ENCODE data around the gene TDRD7.

Gene TDRD7

GRCh38 chr9:97387936-97388684, 23.8 kb upstream of the TDRD7 start:
- DNase-seq (ENCODE audit: low read depth) = no peak

- no peak for DNase-seq (ENCODE audit: low read depth)
Measured at GRCh38 chr9:97388721-97389238, 23.1 kb upstream of the TDRD7 start.

- DNase-seq (ENCODE audit: low read depth) = no peak
Measured at GRCh38 chr9:97389249-97389648, 22.6 kb upstream of the TDRD7 start.

GRCh38 chr9:97390791-97391406, 21.0 kb upstream of the TDRD7 start:
- no peak for DNase-seq (ENCODE audit: low read depth)

GRCh38 chr9:97394881-97395280, 17.0 kb upstream of the TDRD7 start:
- no peak for DNase-seq (ENCODE audit: low read depth)

GRCh38 chr9:97395745-97396144, 16.2 kb upstream of the TDRD7 start:
- no peak for DNase-seq (ENCODE audit: low read depth)

GRCh38 chr9:97396256-97396655, 15.6 kb upstream of the TDRD7 start:
- no peak for DNase-seq (ENCODE audit: low read depth)

GRCh38 chr9:97397220-97397619, 14.7 kb upstream of the TDRD7 start:
- no peak for DNase-seq (ENCODE audit: low read depth)

GRCh38 chr9:97398999-97399758, 12.7 kb upstream of the TDRD7 start:
- no peak for DNase-seq (ENCODE audit: low read depth)

GRCh38 chr9:97403746-97404316, 8.1 kb upstream of the TDRD7 start:
- DNase-seq (ENCODE audit: low read depth) = no peak

- DNase-seq (ENCODE audit: low read depth) = no peak
Measured at GRCh38 chr9:97405551-97405950, 6.3 kb upstream of the TDRD7 start.

- no peak for DNase-seq (ENCODE audit: low read depth)
Measured at GRCh38 chr9:97406620-97407177, 5.2 kb upstream of the TDRD7 start.

- no peak for DNase-seq (ENCODE audit: low read depth)
Measured at GRCh38 chr9:97408562-97408961, 3.3 kb upstream of the TDRD7 start.

- DNase-seq (ENCODE audit: low read depth) = no peak
Measured at GRCh38 chr9:97411440-97411788, 482 bp upstream of the TDRD7 start.

- DNase-seq (ENCODE audit: low read depth) = no peak
Measured at GRCh38 chr9:97412626-97413385, 910 bp downstream of the TDRD7 start.

GRCh38 chr9:97413462-97413861, 1.6 kb downstream of the TDRD7 start:
- DNase-seq (ENCODE audit: low read depth) = no peak

- no peak for DNase-seq (ENCODE audit: low read depth)
Measured at GRCh38 chr9:97415146-97415545, 3.2 kb downstream of the TDRD7 start.

- DNase-seq (ENCODE audit: low read depth) = no peak
Measured at GRCh38 chr9:97418880-97419279, 7.0 kb downstream of the TDRD7 start.

GRCh38 chr9:97419309-97419867, 7.5 kb downstream of the TDRD7 start:
- no peak for DNase-seq (ENCODE audit: low read depth)

GRCh38 chr9:97425336-97425972, 13.6 kb downstream of the TDRD7 start:
- no peak for DNase-seq (ENCODE audit: low read depth)

- no peak for DNase-seq (ENCODE audit: low read depth)
Measured at GRCh38 chr9:97425973-97426336, 14.1 kb downstream of the TDRD7 start.

All from non-pigmented ciliary epithelial cell (primary cell).